ENCODE measurements around the gene CTBP2.

The CTBP2 gene

GRCh38 chr10:125141150-125141859 is 19.1 kb downstream of the CTBP2 start:
- DNase-seq: no peak

GRCh38 chr10:125140151-125140550 is 20.2 kb downstream of the CTBP2 start:
- no peak for DNase-seq

GRCh38 chr10:125137601-125138438 is 22.5 kb downstream of the CTBP2 start:
- peak; percentile 36 for DNase-seq

- DNase-seq: no peak
Observed at GRCh38 chr10:125136087-125136486, 24.3 kb downstream of the CTBP2 start.

GRCh38 chr10:125135771-125136035 is 24.7 kb downstream of the CTBP2 start:
- no peak for DNase-seq

GRCh38 chr10:125134916-125135770 is 25.2 kb downstream of the CTBP2 start:
- DNase-seq: no peak

- no peak for DNase-seq
Observed at GRCh38 chr10:125134483-125134848, 25.9 kb downstream of the CTBP2 start.

- no peak for DNase-seq
Observed at GRCh38 chr10:125133696-125134482, 26.5 kb downstream of the CTBP2 start.

- no peak for DNase-seq
Observed at GRCh38 chr10:125132344-125132743, 28.0 kb downstream of the CTBP2 start.

- DNase-seq: no peak
Observed at GRCh38 chr10:125130916-125131315, 29.4 kb downstream of the CTBP2 start.

- no peak for DNase-seq
Observed at GRCh38 chr10:125130260-125130659, 30.1 kb downstream of the CTBP2 start.

- no peak for DNase-seq
Observed at GRCh38 chr10:125129076-125129458, 31.3 kb downstream of the CTBP2 start.

GRCh38 chr10:125128397-125129075 is 31.8 kb downstream of the CTBP2 start:
- no peak for DNase-seq

- no peak for DNase-seq
Observed at GRCh38 chr10:125127986-125128385, 32.4 kb downstream of the CTBP2 start.

GRCh38 chr10:125127110-125127509 is 33.3 kb downstream of the CTBP2 start:
- DNase-seq: no peak

GRCh38 chr10:125125951-125126735 is 34.2 kb downstream of the CTBP2 start:
- no peak for DNase-seq

GRCh38 chr10:125124907-125125306 is 35.5 kb downstream of the CTBP2 start:
- DNase-seq: no peak

- no peak for DNase-seq
Observed at GRCh38 chr10:125124115-125124487, 36.3 kb downstream of the CTBP2 start.

GRCh38 chr10:125123476-125124114 is 36.8 kb downstream of the CTBP2 start:
- DNase-seq: no peak

GRCh38 chr10:125122566-125122965 is 37.8 kb downstream of the CTBP2 start:
- no peak for DNase-seq

- DNase-seq: no peak
Observed at GRCh38 chr10:125121003-125121402, 39.4 kb downstream of the CTBP2 start.
